ENCODE measurements around the gene WDR77.

The WDR77 gene

GRCh38 chr1:111469539-111469938 is 20.5 kb upstream of the WDR77 start:
- DNase-seq (ENCODE audit: low read depth) = no peak

GRCh38 chr1:111468717-111469100 is 19.7 kb upstream of the WDR77 start:
- DNase-seq (ENCODE audit: low read depth) = no peak

GRCh38 chr1:111467865-111468716 is 19.0 kb upstream of the WDR77 start:
- DNase-seq (ENCODE audit: low read depth) = no peak

- DNase-seq (ENCODE audit: low read depth) = no peak
These were observed 17.4 kb upstream of the WDR77 start for GRCh38 chr1:111466480-111466879.

- DNase-seq (ENCODE audit: low read depth) = no peak
These were observed 16.7 kb upstream of the WDR77 start for GRCh38 chr1:111465754-111466153.

- DNase-seq (ENCODE audit: low read depth) = no peak
These were observed 14.1 kb upstream of the WDR77 start for GRCh38 chr1:111463029-111463683.

GRCh38 chr1:111462370-111463028 is 13.4 kb upstream of the WDR77 start:
- DNase-seq (ENCODE audit: low read depth) = no peak

- DNase-seq (ENCODE audit: low read depth) = no peak
These were observed 12.7 kb upstream of the WDR77 start for GRCh38 chr1:111461765-111462164.

GRCh38 chr1:111455642-111456031 is 6.6 kb upstream of the WDR77 start:
- no peak for DNase-seq (ENCODE audit: low read depth)

- DNase-seq (ENCODE audit: low read depth) = no peak
These were observed 6.0 kb upstream of the WDR77 start for GRCh38 chr1:111454859-111455641.

GRCh38 chr1:111453706-111454105 is 4.7 kb upstream of the WDR77 start:
- no peak for DNase-seq (ENCODE audit: low read depth)

- DNase-seq (ENCODE audit: low read depth) = no peak
These were observed 3.5 kb upstream of the WDR77 start for GRCh38 chr1:111452581-111452980.

GRCh38 chr1:111450185-111450584 is 1.1 kb upstream of the WDR77 start:
- DNase-seq (ENCODE audit: low read depth) = no peak

- no peak for DNase-seq (ENCODE audit: low read depth)
These were observed 604 bp upstream of the WDR77 start for GRCh38 chr1:111449703-111450017.

GRCh38 chr1:111448482-111448917 is 556 bp downstream of the WDR77 start:
- peak; percentile 8 for DNase-seq (ENCODE audit: low read depth)

GRCh38 chr1:111446967-111447892 is 1.8 kb downstream of the WDR77 start:
- no peak for DNase-seq (ENCODE audit: low read depth)

GRCh38 chr1:111446546-111446945 is 2.5 kb downstream of the WDR77 start:
- DNase-seq (ENCODE audit: low read depth) = no peak

GRCh38 chr1:111444031-111444430 is 5.0 kb downstream of the WDR77 start:
- no peak for DNase-seq (ENCODE audit: low read depth)

GRCh38 chr1:111442457-111442856 is 6.6 kb downstream of the WDR77 start:
- DNase-seq (ENCODE audit: low read depth) = no peak

- DNase-seq (ENCODE audit: low read depth) = peak; percentile 21
These were observed 7.4 kb downstream of the WDR77 start for GRCh38 chr1:111441573-111442192.

Measured in activated T-cell treated with anti-CD3 and anti-CD28 coated beads for 24 hours (primary cell).